Panc1 (cell line): ENCODE data around the gene MCM9. TPM values are rescaled to one million over a fixed set of nuclear protein-coding genes. Genes with fewer than 3 reads are reported as not detected.
"Not testable (repeated sequence)": the region's sequence is repeated elsewhere in the genome, so short reads cannot be mapped to it uniquely, and the experiment has no call there.

Experiments
- ATAC-seq: fragments of 200-7000 bp; cut with Tn5 transposase; 2 replicates; pipeline ENCODE4 v1.9.1; 2020; ENCODE audit warnings: mild to moderate bottlenecking, moderate library complexity
- BruUV-seq: library from RNA; stranded (reverse); fragments of 400-500 nt; replicated peaks from 2 replicates; lab custom pipeline; 2021; lab: Mats Ljungman, UMichigan
- CTCF ChIA-PET: fragments of 300-600 bp; sonication (Branson Sonifier 250); formaldehyde crosslinking; loops from one replicate; lab custom pipeline; 2022; ENCODE audit warnings: antibody characterized with exemption; lab: Charles Lee
- POLR2A ChIA-PET: fragments of 300-600 bp; sonication (Branson Sonifier 250); formaldehyde crosslinking; loops from one replicate; lab custom pipeline; 2022; ENCODE audit warnings: antibody characterized with exemption; lab: Charles Lee
- DNase-seq: peaks from one replicate; pipeline ENCODE4 v3.0.0-alpha.2; 2010; ENCODE audit warnings: low read depth, low spot score
- H3K27ac ChIP-seq: 2 replicates; pipeline ENCODE4 v1.5.1; 2011; ENCODE audit warnings: mild to moderate bottlenecking, low read length, inconsistent platforms
- H3K27me3 ChIP-seq: fragments of 200-500 bp; sonication (Bioruptor generic); 2 replicates; pipeline ENCODE4 v1.6.0; 2014; ENCODE audit warnings: low read length, inconsistent platforms; ENCODE audit not compliant: control insufficient read depth, insufficient read depth
- H3K36me3 ChIP-seq: fragments of 200-500 bp; sonication (Bioruptor generic); 2 replicates; pipeline ENCODE4 v1.5.1; 2014; ENCODE audit warnings: inconsistent platforms, mild to moderate bottlenecking, low read length, moderate library complexity; ENCODE audit not compliant: control insufficient read depth, insufficient read depth
- H3K4me1 ChIP-seq: 2 replicates; pipeline ENCODE4 v1.5.1; 2011; ENCODE audit warnings: inconsistent platforms, mild to moderate bottlenecking, low read length, moderate library complexity; ENCODE audit not compliant: control insufficient read depth, insufficient read depth
- H3K4me3 ChIP-seq, 2 experiments: 2 replicates each; pipeline ENCODE4 v1.5.1; 2011 to 2012; ENCODE audit warnings: low read depth in 2 of 2, low read length in 2 of 2, mild to moderate bottlenecking in 2 of 2, inconsistent platforms in 1 of 2, moderate library complexity in 1 of 2
- H3K9me3 ChIP-seq: fragments of 200-500 bp; sonication (Bioruptor generic); 2 replicates; pipeline ENCODE4 v1.5.1; 2014; ENCODE audit warnings: low read depth, mild to moderate bottlenecking, inconsistent platforms, low read length, moderate library complexity; ENCODE audit not compliant: control insufficient read depth, insufficient read depth
- CTCF ChIP-seq: fragments of 450-650 bp; IDR thresholded peaks from 2 replicates; pipeline ENCODE4 v1.5.1; 2017; ENCODE audit warnings: mild to moderate bottlenecking
- POLR2AphosphoS5 ChIP-seq: IDR thresholded peaks from 2 replicates; pipeline ENCODE4 v1.6.1; 2012; ENCODE audit warnings: mild to moderate bottlenecking, low read depth, low read length, moderate library complexity
- REST ChIP-seq, 2 experiments: IDR thresholded peaks; 2 replicates each; pipeline ENCODE4 v1.6.1; 2011 to 2012; ENCODE audit warnings: low read depth in 2 of 2, control low read depth in 1 of 2, low read length in 1 of 2, mild to moderate bottlenecking in 1 of 2, moderate library complexity in 1 of 2; ENCODE audit not compliant: insufficient read depth in 1 of 2
- SIN3A ChIP-seq: IDR thresholded peaks from 2 replicates; pipeline ENCODE4 v1.6.1; 2012; ENCODE audit warnings: low read depth, mild to moderate bottlenecking, low read length, moderate library complexity, borderline replicate concordance; ENCODE audit not compliant: insufficient read depth
- TCF7L2 ChIP-seq: IDR thresholded peaks from 2 replicates; pipeline ENCODE4 v1.6.1; 2011; ENCODE audit warnings: mild to moderate bottlenecking, low read depth, low read length, inconsistent platforms
- in situ Hi-C: cut with HindIII; loops from 2 replicates; pipeline ENCODE4 v1.10.0; 2016; ENCODE audit warnings: low sequenced_read_pairs, low pct_unique_long_range_greater_than_20kb
- intact Hi-C: fragments of 100-400 bp; cut with micrococcal nuclease; formaldehyde crosslinking; loops from one replicate; pipeline ENCODE4 v1.10.0; 2022; ENCODE audit not compliant: unreplicated experiment
- total RNA-seq: library from RNA; stranded (reverse); gene quantifications from one replicate; pipeline ENCODE4 v1.2.1, GENCODE V29; 2021; ENCODE audit not compliant: unreplicated experiment

Gene MCM9
- total RNA-seq, 1 experiment from 2014 or later = 20.4 TPM

- in situ Hi-C loops, POLR2A ChIA-PET, H3K36me3 ChIP-seq, BruUV-seq, H3K9me3 ChIP-seq, H3K27ac ChIP-seq, DNase-seq, CTCF ChIA-PET, ATAC-seq, H3K4me1 ChIP-seq, intact Hi-C loops, H3K4me3 ChIP-seq, H3K27me3 ChIP-seq: not testable (repeated sequence)
These were observed 169.6 kb downstream of the MCM9 start for GRCh38 chr6:118765316-118765715.

GRCh38 chr6:118764766-118765165 is 170.2 kb downstream of the MCM9 start:
- Histone ChIP-seq H3K4me3 (no peak overlapping the region), H3K36me3 (no peaks in the 10 kb centered on the region), H3K9me3 (no peaks in the 10 kb centered on the region), H3K27ac (no peak overlapping the region), H3K4me1 (no peaks in the 10 kb centered on the region), H3K27me3 (peaks cover 6% of the 10 kb centered on the region; the same call in 1 of the 2 replicates)
- no TSS peak for BruUV-seq
- ATAC-seq (no peak), DNase-seq (no peak)
- CTCF ChIA-PET = no interaction called here
- in situ Hi-C loops (no loop called here), intact Hi-C loops (no loop called here)
- POLR2A ChIA-PET = no interaction called here
- TF ChIP-seq REST (IDR thresholded peaks at IDR 0.05; ENCODE audit: insufficient read depth in 1 of 2, low read depth in 2 of 2, low read length in 1 of 2) (no peak), TCF7L2 (no peak), CTCF (no peak), POLR2AphosphoS5 (no peak), SIN3A (no peak)

Other genes with a start within 250 kb of the MCM9 start
- 28.5 TPM for gene ASF1A, start 41.0 kb downstream of the MCM9 start, total RNA-seq
- gene FAM184A, start 143.5 kb upstream of the MCM9 start, total RNA-seq = 8.7 TPM